Upper lobe of right lung (tissue), 1 donor: ENCODE measurements around the gene JARID2. TPM values are rescaled to one million over a fixed set of nuclear protein-coding genes. Genes with fewer than 3 reads are reported as not detected.

ENCODE experiments used
- ATAC-seq: fragments of 200-7000 bp; cut with Tn5 transposase; one replicate; pipeline ENCODE4 v1.9.1; 2020; ENCODE audit warnings: mild to moderate bottlenecking, moderate library complexity
- DNase-seq: peaks from one replicate; pipeline ENCODE4 v3.0.0-alpha.2; 2020
- H3K27ac ChIP-seq: fragments of 200-600 bp; one replicate; pipeline ENCODE4 v1.8.0; 2022
- H3K27me3 ChIP-seq: fragments of 200-600 bp; one replicate; pipeline ENCODE4 v1.8.0; 2022; ENCODE audit warnings: mild to moderate bottlenecking
- H3K36me3 ChIP-seq: fragments of 200-600 bp; one replicate; pipeline ENCODE4 v1.8.0; 2022
- H3K4me1 ChIP-seq: fragments of 200-600 bp; one replicate; pipeline ENCODE4 v1.8.0; 2022
- H3K4me3 ChIP-seq: fragments of 200-600 bp; one replicate; pipeline ENCODE4 v1.8.0; 2022; ENCODE audit warnings: mild to moderate bottlenecking
- H3K9me3 ChIP-seq: fragments of 200-600 bp; one replicate; pipeline ENCODE4 v1.8.0; 2022
- intact Hi-C: fragments of 100-400 bp; cut with DNase I; formaldehyde crosslinking; loops from one replicate; pipeline ENCODE4 v1.11.0; 2022
- total RNA-seq: library from RNA; stranded (reverse); fragmentation: NEBNext Ultra II Directional; extraction: Animal tissue kit (Norgen Biotek cat#: 25700); gene quantifications from one replicate; pipeline ENCODE4 v1.2.1, GENCODE V29; 2021
- TF ChIP-seq, protein P1 (sequence below): fragments of 200-600 bp; IDR thresholded peaks from one replicate; pipeline ENCODE4 v1.8.0; 2022; ENCODE audit warnings: antibody characterized with exemption
- donor health status: DM: no; HTN: yes; CAD: no; lungs with severe emphysema.

JARID2 gene
- total RNA-seq, 1 donor from 2014 or later: 15.1 TPM

DNA sequence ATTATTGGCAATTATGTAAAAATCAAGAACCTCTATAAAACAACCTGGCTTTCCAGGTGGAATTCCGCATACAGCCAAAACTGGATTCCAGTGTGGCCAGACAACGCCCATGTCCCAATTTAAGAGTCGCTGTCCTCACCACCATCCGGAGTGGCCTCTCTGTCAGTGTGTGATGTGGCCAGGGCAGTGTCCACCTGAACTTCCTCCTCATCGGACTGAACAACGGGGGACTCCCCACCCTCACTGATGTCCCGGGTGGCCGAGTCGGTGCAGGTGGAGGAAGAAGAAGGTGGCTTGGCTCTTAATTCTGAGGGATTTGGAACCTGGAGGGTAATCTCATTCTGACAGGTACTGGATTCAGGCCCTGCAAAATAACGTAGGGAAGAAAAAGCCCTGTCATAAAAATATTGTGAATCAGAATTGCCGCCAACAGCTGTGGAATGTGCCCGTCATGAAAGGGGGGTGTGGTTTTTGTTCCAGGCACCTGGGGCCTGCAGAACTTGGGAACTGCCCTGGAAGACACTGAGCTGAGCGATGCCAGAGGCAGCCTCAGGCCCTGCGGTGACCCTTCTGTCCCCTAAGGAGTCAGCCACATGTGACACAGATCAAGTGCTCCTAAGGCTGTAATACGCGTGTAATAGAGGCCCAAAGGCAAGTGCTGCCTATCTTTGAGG, 277.1 kb downstream of the JARID2 start:
- ATAC-seq: no peak
- intact Hi-C loops: no loop called here
- Histone ChIP-seq H3K27ac (no peak overlapping the region), H3K9me3 (no peaks in the 10 kb centered on the region), H3K36me3 (peaks cover 59% of the 10 kb centered on the region), H3K4me3 (no peak overlapping the region), H3K4me1 (no peaks in the 10 kb centered on the region), H3K27me3 (no peaks in the 10 kb centered on the region)
- TF ChIP-seq, protein P1, sequence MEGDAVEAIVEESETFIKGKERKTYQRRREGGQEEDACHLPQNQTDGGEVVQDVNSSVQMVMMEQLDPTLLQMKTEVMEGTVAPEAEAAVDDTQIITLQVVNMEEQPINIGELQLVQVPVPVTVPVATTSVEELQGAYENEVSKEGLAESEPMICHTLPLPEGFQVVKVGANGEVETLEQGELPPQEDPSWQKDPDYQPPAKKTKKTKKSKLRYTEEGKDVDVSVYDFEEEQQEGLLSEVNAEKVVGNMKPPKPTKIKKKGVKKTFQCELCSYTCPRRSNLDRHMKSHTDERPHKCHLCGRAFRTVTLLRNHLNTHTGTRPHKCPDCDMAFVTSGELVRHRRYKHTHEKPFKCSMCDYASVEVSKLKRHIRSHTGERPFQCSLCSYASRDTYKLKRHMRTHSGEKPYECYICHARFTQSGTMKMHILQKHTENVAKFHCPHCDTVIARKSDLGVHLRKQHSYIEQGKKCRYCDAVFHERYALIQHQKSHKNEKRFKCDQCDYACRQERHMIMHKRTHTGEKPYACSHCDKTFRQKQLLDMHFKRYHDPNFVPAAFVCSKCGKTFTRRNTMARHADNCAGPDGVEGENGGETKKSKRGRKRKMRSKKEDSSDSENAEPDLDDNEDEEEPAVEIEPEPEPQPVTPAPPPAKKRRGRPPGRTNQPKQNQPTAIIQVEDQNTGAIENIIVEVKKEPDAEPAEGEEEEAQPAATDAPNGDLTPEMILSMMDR: no peak
- peak; percentile 40 for DNase-seq

DNA sequence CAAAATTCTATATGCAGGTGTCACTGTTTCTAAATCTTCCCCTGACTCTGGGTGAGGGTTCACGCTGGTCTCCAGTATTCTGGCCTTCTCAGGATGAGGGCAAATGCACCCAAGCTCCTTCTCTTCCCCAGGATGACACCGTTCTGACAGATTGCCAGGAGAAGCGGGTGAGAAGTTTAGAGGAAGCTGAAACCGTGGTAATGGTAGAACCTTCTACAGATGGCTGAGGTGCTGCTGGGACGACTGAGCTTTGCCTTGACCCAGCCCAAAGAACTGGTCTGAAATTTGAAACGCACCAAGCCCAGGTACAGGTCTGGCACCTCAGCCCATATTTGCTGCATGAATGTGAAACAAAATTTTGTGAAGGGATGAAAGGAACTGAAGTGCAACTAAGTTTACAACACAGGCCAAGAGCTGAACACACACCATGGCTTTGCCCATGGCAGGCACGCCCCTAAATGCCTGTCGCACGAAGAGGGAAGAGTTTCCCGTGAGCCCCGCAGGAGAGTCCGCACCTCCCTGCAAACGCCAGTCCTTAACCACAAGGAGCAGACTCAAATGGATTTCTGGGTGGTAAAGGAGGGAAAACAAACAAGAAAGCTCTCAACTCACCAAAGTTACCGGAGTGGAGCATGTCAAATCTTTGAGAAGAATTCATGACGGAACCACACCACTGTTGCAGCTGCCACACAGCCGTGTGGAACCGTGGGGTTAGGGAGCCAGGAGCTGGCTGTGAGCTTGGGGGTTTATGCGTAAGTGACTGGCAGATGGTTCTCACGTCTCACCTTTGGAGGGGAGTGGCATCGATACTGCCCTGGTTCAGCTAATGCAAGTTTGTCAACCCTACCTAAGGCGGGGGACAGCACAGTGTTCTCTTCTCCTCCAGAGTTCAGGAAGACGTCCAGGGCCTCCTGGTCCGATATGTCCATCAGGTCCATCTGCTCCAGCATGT, 278.1 kb downstream of the JARID2 start:
- ATAC-seq: no peak
- H3K9me3 ChIP-seq: no peaks in the 10 kb centered on the region
- H3K27me3 ChIP-seq: no peaks in the 10 kb centered on the region
- no peaks in the 10 kb centered on the region for H3K4me1 ChIP-seq
- intact Hi-C loops: no loop called here
- peak; percentile 50 for DNase-seq
- TF ChIP-seq, protein P1: no peak
- H3K36me3 ChIP-seq: peaks cover 56% of the 10 kb centered on the region
- H3K4me3 ChIP-seq: no peak overlapping the region
- H3K27ac ChIP-seq: no peak overlapping the region

DNA sequence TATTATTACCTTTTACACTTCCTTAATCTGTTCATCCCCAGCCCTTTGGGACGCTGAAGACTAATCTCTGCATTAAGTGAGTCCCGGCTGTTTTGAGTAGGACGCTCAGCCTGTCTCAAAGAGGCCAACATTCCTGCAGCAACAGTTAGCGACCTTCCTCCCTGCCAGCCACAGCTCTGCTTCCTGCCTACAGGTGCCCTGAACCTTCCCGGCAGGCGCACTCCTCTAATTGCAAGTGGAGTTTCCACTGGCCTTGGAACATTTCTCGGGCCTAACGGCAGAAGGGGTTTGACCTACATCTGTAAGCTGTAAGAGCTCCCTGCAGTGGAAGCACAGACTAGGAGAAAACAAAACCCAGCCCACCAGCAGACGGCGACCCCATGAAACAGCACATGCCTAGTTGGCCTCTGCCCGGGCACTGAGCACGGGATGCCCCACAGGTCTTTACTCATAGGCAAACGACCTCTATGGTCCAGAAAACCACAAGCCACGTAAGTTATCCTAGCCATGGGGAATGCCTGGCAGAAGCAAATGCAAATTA, 279.1 kb downstream of the JARID2 start:
- DNase-seq: peak; percentile 36
- Histone ChIP-seq H3K27me3 (no peaks in the 10 kb centered on the region), H3K36me3 (peaks cover 54% of the 10 kb centered on the region), H3K27ac (no peak overlapping the region), H3K4me1 (no peaks in the 10 kb centered on the region), H3K4me3 (no peak overlapping the region), H3K9me3 (no peaks in the 10 kb centered on the region)
- ATAC-seq: no peak
- TF ChIP-seq, protein P1: no peak
- intact Hi-C loops: no loop called here

DNA sequence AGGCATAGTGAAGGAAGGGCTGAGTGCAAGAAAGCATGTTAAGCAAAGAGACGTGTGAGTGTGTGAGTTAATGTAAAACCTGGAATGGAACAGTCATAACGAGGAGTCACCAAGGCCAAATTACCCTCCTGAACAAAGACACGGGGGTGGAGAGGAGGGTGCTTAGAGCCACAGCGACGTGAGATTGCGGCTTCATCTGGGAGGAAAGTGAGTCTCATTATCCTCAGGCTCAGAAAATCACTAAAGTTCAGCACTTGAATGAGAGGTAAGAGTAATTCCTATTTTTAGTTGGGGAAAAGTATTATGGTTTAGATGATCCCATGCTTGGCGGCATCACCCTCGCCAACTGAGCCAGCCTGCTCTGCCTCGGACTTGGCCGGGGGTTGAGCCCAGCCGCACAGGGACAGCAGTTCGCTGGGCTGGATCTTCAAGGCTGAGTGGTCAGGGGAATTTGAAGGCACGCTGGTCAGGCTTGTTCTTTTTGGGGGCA, 280.4 kb downstream of the JARID2 start:
- peak; percentile 17 for DNase-seq
- no peak for ATAC-seq
- no peaks in the 10 kb centered on the region for H3K4me1 ChIP-seq
- H3K9me3 ChIP-seq: no peaks in the 10 kb centered on the region
- H3K36me3 ChIP-seq: peaks cover 53% of the 10 kb centered on the region
- TF ChIP-seq, protein P1: no peak
- H3K4me3 ChIP-seq: no peak overlapping the region
- H3K27ac ChIP-seq: no peak overlapping the region
- intact Hi-C loops: no loop called here
- no peaks in the 10 kb centered on the region for H3K27me3 ChIP-seq

DNA sequence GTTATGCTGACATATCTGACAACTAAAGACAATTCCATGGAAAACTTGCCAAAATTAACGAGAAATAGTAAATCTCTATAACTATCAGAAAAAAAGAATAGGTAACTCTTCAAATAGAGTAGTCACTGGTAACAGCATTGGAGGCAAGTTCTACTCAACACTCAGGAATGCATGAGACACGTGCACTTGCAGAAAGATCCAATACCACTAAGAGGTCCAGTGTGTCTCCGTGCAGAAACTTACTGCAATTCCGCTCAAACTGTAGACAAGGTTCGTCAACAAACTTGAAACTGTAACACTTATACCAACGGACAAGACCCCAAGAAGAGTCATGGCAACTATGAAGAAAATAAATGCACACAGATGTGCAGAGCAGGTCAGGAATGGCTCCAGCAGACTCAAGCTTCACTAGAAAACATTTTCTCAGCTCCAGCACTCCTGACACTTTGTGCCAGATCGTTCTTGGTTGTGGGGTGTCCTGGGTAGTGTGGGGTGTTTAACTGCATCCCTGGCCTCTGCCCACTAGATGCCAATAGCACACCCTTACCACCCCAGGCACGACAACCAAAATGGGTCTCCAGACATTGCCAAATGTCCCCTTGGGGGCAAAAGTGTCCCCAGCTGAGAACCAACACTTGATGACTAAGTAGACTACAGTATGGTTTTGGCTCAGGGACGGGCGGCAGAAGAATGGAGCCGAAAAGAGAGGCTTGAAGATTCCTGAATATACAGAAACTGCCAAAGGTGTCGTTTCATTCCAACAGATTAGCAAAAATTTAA, 282.2 kb downstream of the JARID2 start:
- DNase-seq: no peak
- Histone ChIP-seq H3K27me3 (no peaks in the 10 kb centered on the region), H3K4me3 (no peak overlapping the region), H3K9me3 (no peaks in the 10 kb centered on the region), H3K36me3 (peaks cover 47% of the 10 kb centered on the region), H3K4me1 (no peaks in the 10 kb centered on the region), H3K27ac (no peak overlapping the region)
- ATAC-seq: no peak
- intact Hi-C loops: no loop called here
- TF ChIP-seq, protein P1: no peak
